Retinal pigment epithelial cell (primary cell): ENCODE results near the gene SLC16A9.
"Not testable (repeated sequence)": the region's sequence is repeated elsewhere in the genome, so short reads cannot be mapped to it uniquely, and the experiment has no call there.

Experiments used
- DNase-seq: peaks from one replicate; pipeline ENCODE4 v3.0.0-alpha.2; 2010; ENCODE audit warnings: low read depth
- H3K4me3 ChIP-seq: 2 replicates; pipeline ENCODE4 v1.5.1; 2011; ENCODE audit warnings: mild to moderate bottlenecking, low read length, control low read depth, moderate library complexity
- CTCF ChIP-seq: conservative IDR thresholded peaks from 2 replicates; pipeline ENCODE4 v1.5.1; 2011; ENCODE audit warnings: low read depth, low read length, control low read depth, inconsistent platforms

SLC16A9 gene

DNA sequence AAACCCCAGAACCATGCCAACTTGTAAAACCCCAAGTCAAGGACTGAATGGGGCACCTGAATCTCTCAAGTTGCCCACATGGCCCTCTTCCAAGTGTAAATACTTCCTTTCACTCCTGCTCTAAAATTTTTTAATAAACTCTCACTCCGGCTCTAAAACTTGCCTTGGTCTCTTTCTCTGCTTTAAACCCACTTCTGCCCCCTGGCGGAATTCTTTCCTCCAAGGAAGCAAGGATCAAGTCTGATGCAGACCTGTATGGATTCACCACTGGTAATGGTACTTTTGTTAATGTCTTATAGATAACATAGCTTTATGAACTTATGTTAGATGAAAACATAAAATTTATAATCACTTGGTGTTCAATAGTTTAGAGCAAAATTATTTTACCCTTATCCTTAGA, 33.8 kb downstream of the SLC16A9 start:
- no peak overlapping the region for H3K4me3 ChIP-seq
- TF ChIP-seq CTCF, result no peak
- DNase-seq, result no peak

GRCh38 chr10:59674215-59674836, 35.3 kb downstream of the SLC16A9 start:
- peak; percentile 6 for DNase-seq
- H3K4me3 ChIP-seq, result no peak overlapping the region
- no peak for TF ChIP-seq CTCF

GRCh38 chr10:59672150-59672875, 37.3 kb downstream of the SLC16A9 start:
- no peak overlapping the region for H3K4me3 ChIP-seq
- no peak for TF ChIP-seq CTCF
- DNase-seq, result no peak

- H3K4me3 ChIP-seq, result no peak overlapping the region
- no peak for DNase-seq
- no peak for TF ChIP-seq CTCF
These were observed 39.4 kb downstream of the SLC16A9 start for GRCh38 chr10:59670269-59670668.

DNA sequence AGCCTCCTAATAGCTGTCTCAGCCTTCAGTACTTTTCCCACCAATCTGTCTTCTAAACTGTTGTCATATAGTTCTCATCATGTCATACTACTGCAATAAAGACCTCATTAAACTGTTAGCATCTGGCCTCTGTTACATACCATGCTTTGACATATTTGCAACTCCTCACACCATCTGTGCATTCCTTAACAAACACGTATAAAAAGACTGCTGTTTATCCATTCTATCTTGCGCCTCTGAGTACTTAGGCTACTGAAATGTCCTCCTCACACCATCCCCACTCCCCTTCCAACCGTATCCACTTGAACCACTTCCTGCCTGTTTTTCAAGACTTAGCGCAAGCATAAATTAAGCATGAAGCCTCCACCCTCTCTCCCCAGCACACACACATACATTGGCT, 41.6 kb downstream of the SLC16A9 start:
- no peak for TF ChIP-seq CTCF
- no peak for DNase-seq
- no peak overlapping the region for H3K4me3 ChIP-seq

GRCh38 chr10:59666310-59666709, 43.3 kb downstream of the SLC16A9 start:
- TF ChIP-seq CTCF, result no peak
- DNase-seq, result no peak
- H3K4me3 ChIP-seq, result no peak overlapping the region

- H3K4me3 ChIP-seq, DNase-seq: not testable (repeated sequence)
These were observed 46.4 kb downstream of the SLC16A9 start for GRCh38 chr10:59663213-59663612.
